ENCODE results near the gene NFX1. TPM values are rescaled to one million over a fixed set of nuclear protein-coding genes. Genes with fewer than 3 reads are reported as not detected.
A peak's percentile ranks its signal among the peaks of the same experiment; 100 is the strongest.

Gene NFX1
- total RNA-seq, 1 donor from 2014 or later: 27.8 TPM

GRCh38 chr9:33265211-33265865 lies 25.0 kb upstream of the NFX1 start:
- H3K9me3 ChIP-seq (ENCODE audit: insufficient read depth, low read depth, low read length): no peaks in the 10 kb centered on the region
- H3K9me3 Mint-ChIP-seq (ENCODE audit: unreplicated experiment): no peaks in the 10 kb centered on the region
- peaks cover 55% of the 10 kb centered on the region for H3K79me2 ChIP-seq (ENCODE audit: insufficient read depth, low read length)
- H3K36me3 ChIP-seq (ENCODE audit: insufficient read depth, low read length): peaks cover 29% of the 10 kb centered on the region
- H3K4me3 Mint-ChIP-seq (ENCODE audit: unreplicated experiment): peak overlapping the region; percentile 90
- peak overlapping the region; percentile 81 for H3K4me3 ChIP-seq (ENCODE audit: insufficient read depth, low read depth, low read length)
- no peak for DNase-seq (ENCODE audit: low read depth)
- peak overlapping the region; percentile 99 for H3K4me2 ChIP-seq (ENCODE audit: low read length)
- no peaks in the 10 kb centered on the region for H3K27me3 ChIP-seq (ENCODE audit: insufficient read depth, low read length)
- H3K27ac ChIP-seq (ENCODE audit: low read depth, low read length): peak overlapping the region; percentile 74
- H3K27me3 Mint-ChIP-seq (ENCODE audit: low read depth, unreplicated experiment): no peaks in the 10 kb centered on the region
- FAIRE-seq: no peak
- TF ChIP-seq EZH2 (IDR thresholded peaks at IDR 0.05; ENCODE audit: insufficient read depth, low read length) (no peak), CTCF (IDR thresholded peaks at IDR 0.05; ENCODE audit: insufficient read depth, low read depth, low read length) (no peak)
- peak overlapping the region; percentile 93 for H3K27ac Mint-ChIP-seq (ENCODE audit: unreplicated experiment)
- H3K9ac ChIP-seq (ENCODE audit: low read length): peak overlapping the region; percentile 97
- H3K4me1 Mint-ChIP-seq (ENCODE audit: low read depth, unreplicated experiment): peaks cover 19% of the 10 kb centered on the region
- peaks cover 16% of the 10 kb centered on the region for H3K4me1 ChIP-seq (ENCODE audit: insufficient read depth, low read length)
- H4K20me1 ChIP-seq (ENCODE audit: insufficient read depth, low read length): peaks cover 12% of the 10 kb centered on the region
- H3K36me3 Mint-ChIP-seq (ENCODE audit: low read depth, unreplicated experiment): peaks cover 11% of the 10 kb centered on the region
- H2AFZ ChIP-seq (ENCODE audit: low read depth, low read length): peak overlapping the region; percentile 43

GRCh38 chr9:33267151-33267767 lies 23.1 kb upstream of the NFX1 start:
- H3K79me2 ChIP-seq (ENCODE audit: insufficient read depth, low read length): peaks cover 49% of the 10 kb centered on the region
- no peak overlapping the region for H3K27ac ChIP-seq (ENCODE audit: low read depth, low read length)
- H3K9ac ChIP-seq (ENCODE audit: low read length): no peak overlapping the region
- no peaks in the 10 kb centered on the region for H3K9me3 ChIP-seq (ENCODE audit: insufficient read depth, low read depth, low read length)
- no peak for TF ChIP-seq CTCF (IDR thresholded peaks at IDR 0.05; ENCODE audit: insufficient read depth, low read depth, low read length)
- TF ChIP-seq EZH2 (IDR thresholded peaks at IDR 0.05; ENCODE audit: insufficient read depth, low read length): no peak
- H3K27me3 Mint-ChIP-seq (ENCODE audit: low read depth, unreplicated experiment): no peaks in the 10 kb centered on the region
- peaks cover 11% of the 10 kb centered on the region for H3K36me3 Mint-ChIP-seq (ENCODE audit: low read depth, unreplicated experiment)
- H3K9me3 Mint-ChIP-seq (ENCODE audit: unreplicated experiment): no peaks in the 10 kb centered on the region
- FAIRE-seq (no peak), DNase-seq (ENCODE audit: low read depth) (no peak)
- H3K4me1 ChIP-seq (ENCODE audit: insufficient read depth, low read length): peaks cover 16% of the 10 kb centered on the region
- no peak overlapping the region for H2AFZ ChIP-seq (ENCODE audit: low read depth, low read length)
- peak overlapping the region; percentile 90 for H3K4me3 Mint-ChIP-seq (ENCODE audit: unreplicated experiment)
- peaks cover 19% of the 10 kb centered on the region for H3K4me1 Mint-ChIP-seq (ENCODE audit: low read depth, unreplicated experiment)
- no peak overlapping the region for H3K4me2 ChIP-seq (ENCODE audit: low read length)
- peaks cover 30% of the 10 kb centered on the region for H3K36me3 ChIP-seq (ENCODE audit: insufficient read depth, low read length)
- peaks cover 12% of the 10 kb centered on the region for H4K20me1 ChIP-seq (ENCODE audit: insufficient read depth, low read length)
- H3K4me3 ChIP-seq (ENCODE audit: insufficient read depth, low read depth, low read length): no peak overlapping the region
- no peak overlapping the region for H3K27ac Mint-ChIP-seq (ENCODE audit: unreplicated experiment)
- H3K27me3 ChIP-seq (ENCODE audit: insufficient read depth, low read length): no peaks in the 10 kb centered on the region

- Histone ChIP-seq H2AFZ (ENCODE audit: low read depth, low read length) (no peak overlapping the region), H3K4me3 (ENCODE audit: insufficient read depth, low read depth, low read length) (no peak overlapping the region), H4K20me1 (ENCODE audit: insufficient read depth, low read length) (peaks cover 6% of the 10 kb centered on the region), H3K9me3 (ENCODE audit: insufficient read depth, low read depth, low read length) (no peaks in the 10 kb centered on the region), H3K4me2 (ENCODE audit: low read length) (no peak overlapping the region), H3K79me2 (ENCODE audit: insufficient read depth, low read length) (peaks cover 29% of the 10 kb centered on the region), H3K27me3 (ENCODE audit: insufficient read depth, low read length) (no peaks in the 10 kb centered on the region), H3K36me3 (ENCODE audit: insufficient read depth, low read length) (peaks cover 42% of the 10 kb centered on the region), H3K9ac (ENCODE audit: low read length) (no peak overlapping the region), H3K27ac (ENCODE audit: low read depth, low read length) (no peak overlapping the region), H3K4me1 (ENCODE audit: insufficient read depth, low read length) (peaks cover 14% of the 10 kb centered on the region)
- H3K4me1 Mint-ChIP-seq (ENCODE audit: low read depth, unreplicated experiment): peaks cover 19% of the 10 kb centered on the region
- no peak overlapping the region for H3K27ac Mint-ChIP-seq (ENCODE audit: unreplicated experiment)
- H3K9me3 Mint-ChIP-seq (ENCODE audit: unreplicated experiment): no peaks in the 10 kb centered on the region
- no peaks in the 10 kb centered on the region for H3K27me3 Mint-ChIP-seq (ENCODE audit: low read depth, unreplicated experiment)
- peaks cover 9% of the 10 kb centered on the region for H3K36me3 Mint-ChIP-seq (ENCODE audit: low read depth, unreplicated experiment)
- TF ChIP-seq EZH2 (IDR thresholded peaks at IDR 0.05; ENCODE audit: insufficient read depth, low read length) (no peak), CTCF (IDR thresholded peaks at IDR 0.05; ENCODE audit: insufficient read depth, low read depth, low read length) (no peak)
- DNase-seq (ENCODE audit: low read depth): no peak
- H3K4me3 Mint-ChIP-seq (ENCODE audit: unreplicated experiment): no peak overlapping the region
- no peak for FAIRE-seq
These were observed 20.2 kb upstream of the NFX1 start for GRCh38 chr9:33270146-33270545.
